Stimulated activated CD8-positive, alpha-beta memory T cell treated with anti-CD3 and anti-CD28 coated beads, Interleukin-15, amount 100 ng/mL, for 1 hour (primary cell): ENCODE data around the gene PLA2G2F.

Experiments used
- DNase-seq: peaks from one replicate; pipeline ENCODE4 v3.0.0-alpha.2; 2020; ENCODE audit warnings: low read depth

Gene PLA2G2F

GRCh38 chr1:20143318-20143717, 4.2 kb downstream of the PLA2G2F start:
- no peak for DNase-seq

- DNase-seq = no peak
Measured at GRCh38 chr1:20143734-20144565, 4.8 kb downstream of the PLA2G2F start.

- DNase-seq = no peak
Measured at GRCh38 chr1:20147846-20148570, 8.9 kb downstream of the PLA2G2F start.

GRCh38 chr1:20148571-20149500, 9.7 kb downstream of the PLA2G2F start:
- DNase-seq = no peak

GRCh38 chr1:20149601-20150325, 10.6 kb downstream of the PLA2G2F start:
- DNase-seq = no peak

- no peak for DNase-seq
Measured at GRCh38 chr1:20150326-20150705, 11.2 kb downstream of the PLA2G2F start.

GRCh38 chr1:20150969-20151368, 11.8 kb downstream of the PLA2G2F start:
- no peak for DNase-seq

- peak; percentile 64 for DNase-seq
Measured at GRCh38 chr1:20151906-20152598, 12.9 kb downstream of the PLA2G2F start.

- no peak for DNase-seq
Measured at GRCh38 chr1:20152599-20152930, 13.4 kb downstream of the PLA2G2F start.

- no peak for DNase-seq
Measured at GRCh38 chr1:20153000-20153418, 13.9 kb downstream of the PLA2G2F start.

- no peak for DNase-seq
Measured at GRCh38 chr1:20154301-20154831, 15.2 kb downstream of the PLA2G2F start.

GRCh38 chr1:20158358-20159070, 19.4 kb downstream of the PLA2G2F start:
- DNase-seq = no peak

GRCh38 chr1:20160034-20160433, 20.9 kb downstream of the PLA2G2F start:
- no peak for DNase-seq

- DNase-seq = no peak
Measured at GRCh38 chr1:20164694-20165202, 25.6 kb downstream of the PLA2G2F start.

GRCh38 chr1:20165522-20165951, 26.4 kb downstream of the PLA2G2F start:
- DNase-seq = no peak

GRCh38 chr1:20166051-20166450, 26.9 kb downstream of the PLA2G2F start:
- DNase-seq = no peak

- DNase-seq = no peak
Measured at GRCh38 chr1:20167126-20167525, 28.0 kb downstream of the PLA2G2F start.

GRCh38 chr1:20168564-20169491, 29.7 kb downstream of the PLA2G2F start:
- DNase-seq = no peak

GRCh38 chr1:20169932-20170331, 30.8 kb downstream of the PLA2G2F start:
- DNase-seq = no peak
